Parathyroid adenoma (tissue), 2 donors: ENCODE results near the gene TMEM30A.
A peak's percentile ranks its signal among the peaks of the same experiment; 100 is the strongest.

ENCODE experiments used
- H2AFZ ChIP-seq: fragments of 300-600 bp; sonication (generic); one replicate; pipeline ENCODE4 v1.7.0; 2017; ENCODE audit warnings: antibody characterized with exemption, mild to moderate bottlenecking
- H3K27ac ChIP-seq: fragments of 300-600 bp; sonication (generic); one replicate; pipeline ENCODE4 v1.7.0; 2017
- H3K27me3 ChIP-seq: fragments of 300-600 bp; sonication (generic); one replicate; pipeline ENCODE4 v1.7.0; 2017; ENCODE audit warnings: low read length; ENCODE audit not compliant: control insufficient read depth, insufficient read depth
- H3K36me3 ChIP-seq: fragments of 300-600 bp; sonication (generic); one replicate; pipeline ENCODE4 v1.7.0; 2017; ENCODE audit warnings: low read length; ENCODE audit not compliant: control insufficient read depth, insufficient read depth
- H3K4me1 ChIP-seq: fragments of 300-600 bp; sonication (generic); one replicate; pipeline ENCODE4 v1.7.0; 2017; ENCODE audit warnings: control low read depth
- H3K4me2 ChIP-seq: fragments of 300-600 bp; sonication (generic); one replicate; pipeline ENCODE4 v1.7.0; 2017; ENCODE audit warnings: low read length
- H3K4me3 ChIP-seq: fragments of 300-600 bp; sonication (generic); one replicate; pipeline ENCODE4 v1.7.0; 2017; ENCODE audit warnings: low read depth, low read length
- H3K79me2 ChIP-seq: fragments of 300-600 bp; sonication (generic); one replicate; pipeline ENCODE4 v1.7.0; 2017; ENCODE audit warnings: control low read depth
- H3K9ac ChIP-seq: fragments of 300-600 bp; sonication (generic); one replicate; pipeline ENCODE4 v1.7.0; 2017; ENCODE audit warnings: mild to moderate bottlenecking
- H3K9me3 ChIP-seq: fragments of 300-600 bp; sonication (generic); one replicate; pipeline ENCODE4 v1.7.0; 2017; ENCODE audit warnings: low read length; ENCODE audit not compliant: control insufficient read depth
- TF ChIP-seq, protein P1 (sequence below): fragments of 300-600 bp; sonication (generic); IDR thresholded peaks from one replicate; pipeline ENCODE4 v1.7.0; 2017; ENCODE audit warnings: antibody characterized with exemption, mild to moderate bottlenecking
- donor health status: primary hyperparathyroidism.

Gene TMEM30A

DNA sequence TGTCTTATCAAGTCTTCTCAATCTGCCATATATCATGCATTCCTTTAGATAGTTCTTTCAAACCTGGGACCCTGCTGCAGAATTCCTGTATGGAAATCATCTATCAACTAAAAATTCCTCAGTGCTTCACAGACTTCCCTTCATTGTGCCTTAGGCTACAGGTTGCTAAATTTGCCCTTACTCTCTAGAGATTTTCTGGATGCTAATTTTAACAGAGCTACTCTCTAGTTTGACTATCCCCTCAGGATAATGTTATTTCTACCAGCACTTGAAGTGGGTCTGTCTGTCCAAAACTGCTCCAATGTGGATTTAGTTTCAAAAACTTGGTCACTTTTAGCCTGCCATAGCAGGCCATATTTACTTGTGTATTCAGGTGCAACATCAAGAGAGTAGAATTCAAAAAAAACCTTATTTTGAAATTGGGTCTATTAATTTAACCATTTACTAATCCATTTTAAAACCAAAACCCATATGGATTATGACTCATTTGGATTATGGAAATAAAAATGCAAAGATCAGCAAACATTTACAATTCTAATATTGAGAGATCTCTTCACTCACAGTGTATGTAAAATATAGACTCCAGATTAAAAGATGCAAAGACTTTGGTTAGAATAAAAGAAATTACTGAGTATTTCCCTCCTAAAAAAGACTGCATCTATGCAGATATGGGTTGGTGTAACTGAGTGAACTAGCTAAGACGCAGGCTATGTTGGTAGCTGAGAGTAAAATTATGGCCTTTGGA lies 27.1 kb downstream of the TMEM30A start:
- H3K4me1 ChIP-seq, result no peaks in the 10 kb centered on the region
- no peak overlapping the region for H3K4me3 ChIP-seq
- no peak overlapping the region for H3K9ac ChIP-seq
- no peaks in the 10 kb centered on the region for H3K36me3 ChIP-seq
- no peaks in the 10 kb centered on the region for H3K9me3 ChIP-seq
- H3K27ac ChIP-seq, result no peak overlapping the region
- TF ChIP-seq, protein P1, sequence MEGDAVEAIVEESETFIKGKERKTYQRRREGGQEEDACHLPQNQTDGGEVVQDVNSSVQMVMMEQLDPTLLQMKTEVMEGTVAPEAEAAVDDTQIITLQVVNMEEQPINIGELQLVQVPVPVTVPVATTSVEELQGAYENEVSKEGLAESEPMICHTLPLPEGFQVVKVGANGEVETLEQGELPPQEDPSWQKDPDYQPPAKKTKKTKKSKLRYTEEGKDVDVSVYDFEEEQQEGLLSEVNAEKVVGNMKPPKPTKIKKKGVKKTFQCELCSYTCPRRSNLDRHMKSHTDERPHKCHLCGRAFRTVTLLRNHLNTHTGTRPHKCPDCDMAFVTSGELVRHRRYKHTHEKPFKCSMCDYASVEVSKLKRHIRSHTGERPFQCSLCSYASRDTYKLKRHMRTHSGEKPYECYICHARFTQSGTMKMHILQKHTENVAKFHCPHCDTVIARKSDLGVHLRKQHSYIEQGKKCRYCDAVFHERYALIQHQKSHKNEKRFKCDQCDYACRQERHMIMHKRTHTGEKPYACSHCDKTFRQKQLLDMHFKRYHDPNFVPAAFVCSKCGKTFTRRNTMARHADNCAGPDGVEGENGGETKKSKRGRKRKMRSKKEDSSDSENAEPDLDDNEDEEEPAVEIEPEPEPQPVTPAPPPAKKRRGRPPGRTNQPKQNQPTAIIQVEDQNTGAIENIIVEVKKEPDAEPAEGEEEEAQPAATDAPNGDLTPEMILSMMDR, result no peak
- no peak overlapping the region for H3K4me2 ChIP-seq
- peaks cover 2% of the 10 kb centered on the region for H3K79me2 ChIP-seq
- no peaks in the 10 kb centered on the region for H3K27me3 ChIP-seq
- H2AFZ ChIP-seq, result no peak overlapping the region

DNA sequence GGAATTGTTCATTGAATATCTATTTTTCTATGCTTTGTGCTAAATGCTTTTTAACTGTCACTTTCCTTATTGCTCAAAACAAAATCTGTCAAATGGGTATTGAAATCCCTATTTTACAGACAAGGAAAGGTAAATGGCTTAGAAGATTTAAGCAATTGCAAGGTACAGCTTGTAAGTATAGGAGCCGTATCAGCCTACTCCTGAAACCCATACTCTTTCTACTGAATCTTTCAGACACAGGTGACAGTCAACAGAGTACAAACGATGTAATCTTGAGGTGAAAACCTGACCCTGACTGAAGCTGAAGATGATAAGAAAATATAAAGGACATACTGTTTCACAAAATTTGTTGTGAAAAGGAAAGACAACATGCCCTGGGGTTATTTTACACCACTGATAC lies 34.0 kb downstream of the TMEM30A start:
- Histone ChIP-seq H3K4me3 (no peak overlapping the region), H3K4me1 (no peaks in the 10 kb centered on the region), H3K9ac (no peak overlapping the region), H3K9me3 (no peaks in the 10 kb centered on the region), H3K36me3 (no peaks in the 10 kb centered on the region), H3K4me2 (no peak overlapping the region), H3K27me3 (no peaks in the 10 kb centered on the region), H3K27ac (no peak overlapping the region), H3K79me2 (no peaks in the 10 kb centered on the region), H2AFZ (no peak overlapping the region)
- TF ChIP-seq, protein P1, result no peak

DNA sequence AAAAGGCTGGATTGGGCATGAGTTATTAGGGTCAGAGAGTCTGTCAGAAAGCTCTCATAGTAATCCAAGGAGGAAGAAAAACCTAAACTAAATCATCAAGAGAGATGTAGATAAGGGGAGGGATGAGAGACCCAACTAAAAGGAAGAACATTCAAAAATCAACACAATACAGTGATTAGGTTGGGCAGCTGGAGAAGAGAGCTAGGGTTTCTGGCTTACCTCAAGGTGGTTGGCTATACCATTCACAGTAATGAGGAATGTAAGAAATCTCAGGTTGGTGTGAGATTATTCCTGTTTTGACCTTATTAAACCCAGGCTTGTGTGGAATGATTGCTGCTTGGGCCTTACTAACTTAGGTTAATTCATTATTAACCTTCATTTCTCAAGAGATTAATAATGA lies 34.8 kb downstream of the TMEM30A start:
- Histone ChIP-seq H3K27me3 (no peaks in the 10 kb centered on the region), H3K9ac (no peak overlapping the region), H3K4me1 (no peaks in the 10 kb centered on the region), H3K79me2 (no peaks in the 10 kb centered on the region), H3K36me3 (no peaks in the 10 kb centered on the region), H3K4me3 (no peak overlapping the region), H3K9me3 (no peaks in the 10 kb centered on the region), H3K27ac (no peak overlapping the region), H2AFZ (no peak overlapping the region), H3K4me2 (no peak overlapping the region)
- TF ChIP-seq, protein P1, result no peak

- Histone ChIP-seq H3K36me3 (no peaks in the 10 kb centered on the region), H3K9ac (no peak overlapping the region), H3K4me1 (peaks cover 3% of the 10 kb centered on the region), H3K27ac (no peak overlapping the region), H3K4me2 (no peak overlapping the region), H3K4me3 (no peak overlapping the region), H3K79me2 (peaks cover 8% of the 10 kb centered on the region), H3K9me3 (no peaks in the 10 kb centered on the region), H3K27me3 (no peaks in the 10 kb centered on the region), H2AFZ (no peak overlapping the region)
- TF ChIP-seq, protein P1, result no peak
Measured at GRCh38 chr6:75246386-75246785, 38.2 kb downstream of the TMEM30A start.

- Histone ChIP-seq H2AFZ (peak overlapping the region; percentile 93), H3K9ac (no peak overlapping the region), H3K9me3 (no peaks in the 10 kb centered on the region), H3K79me2 (peaks cover 8% of the 10 kb centered on the region), H3K27ac (peak overlapping the region; percentile 88), H3K36me3 (no peaks in the 10 kb centered on the region), H3K4me1 (peaks cover 3% of the 10 kb centered on the region), H3K4me3 (peak overlapping the region; percentile 73), H3K27me3 (no peaks in the 10 kb centered on the region), H3K4me2 (peak overlapping the region; percentile 79)
- TF ChIP-seq, protein P1, result no peak
Measured at GRCh38 chr6:75244063-75244584, 40.5 kb downstream of the TMEM30A start.
